Progenitor cell of endocrine pancreas (in vitro differentiated cells): ENCODE results near the gene CORO2B. TPM values are rescaled to one million over a fixed set of nuclear protein-coding genes. Genes with fewer than 3 reads are reported as not detected.
"Not testable (repeated sequence)": the region's sequence is repeated elsewhere in the genome, so short reads cannot be mapped to it uniquely, and the experiment has no call there.

Experiments used
- DNase-seq: peaks from one replicate; pipeline ENCODE4 v3.0.0; 2021; ENCODE audit warnings: low spot score; ENCODE audit not compliant: unreplicated experiment
- H3K27ac Mint-ChIP-seq: 2 replicates; pipeline ENCODE4 v1.8.0; 2021; ENCODE audit warnings: mild to moderate bottlenecking, moderate library complexity, mixed read lengths
- H3K27me3 Mint-ChIP-seq: 2 replicates; pipeline ENCODE4 v1.8.0; 2021; ENCODE audit warnings: mixed read lengths
- H3K36me3 Mint-ChIP-seq: 2 replicates; pipeline ENCODE4 v1.8.0; 2022; ENCODE audit warnings: mixed read lengths; ENCODE audit not compliant: insufficient read depth
- H3K4me1 Mint-ChIP-seq: 2 replicates; pipeline ENCODE4 v1.8.0; 2021; ENCODE audit warnings: low read depth, mixed read lengths
- H3K4me3 Mint-ChIP-seq: 2 replicates; pipeline ENCODE4 v1.8.0; 2021; ENCODE audit warnings: low read depth, mild to moderate bottlenecking, moderate library complexity, mixed read lengths
- H3K9me3 Mint-ChIP-seq: 2 replicates; pipeline ENCODE4 v1.8.0; 2021; ENCODE audit warnings: low read depth, mixed read lengths
- total RNA-seq: library from RNA; stranded (reverse); gene quantifications from 2 replicates; pipeline ENCODE4 v1.2.1, GENCODE V29; 2021
- TF ChIP-seq, protein P1 (sequence below): fragments of 200-600 bp; sonication (generic); IDR thresholded peaks from one replicate; pipeline ENCODE4 v1.5.0; 2021; ENCODE audit warnings: antibody characterized with exemption, mild to moderate bottlenecking; ENCODE audit not compliant: unreplicated experiment

CORO2B gene
- total RNA-seq, 1 donor from 2014 or later = 1.5 TPM

DNA sequence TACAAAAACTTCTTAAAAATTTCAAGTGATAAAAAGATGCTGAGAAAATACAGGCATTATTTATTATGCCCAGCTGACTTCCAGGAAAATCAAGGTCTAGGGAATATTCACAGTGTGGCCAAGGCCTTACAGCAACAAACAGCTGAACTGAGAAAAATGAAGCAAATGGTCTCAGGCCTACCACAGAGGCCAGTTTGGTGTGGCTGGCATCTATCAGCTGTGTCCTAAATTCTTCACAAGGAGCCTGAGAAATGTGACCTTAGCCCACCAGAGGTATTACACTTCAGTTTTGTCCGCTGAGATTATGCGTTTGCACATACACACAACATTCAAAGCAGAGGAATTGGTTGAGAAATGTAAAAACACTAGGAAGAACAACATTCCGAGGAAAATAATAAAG is 164.5 kb downstream of the CORO2B start:
- TF ChIP-seq, protein P1, sequence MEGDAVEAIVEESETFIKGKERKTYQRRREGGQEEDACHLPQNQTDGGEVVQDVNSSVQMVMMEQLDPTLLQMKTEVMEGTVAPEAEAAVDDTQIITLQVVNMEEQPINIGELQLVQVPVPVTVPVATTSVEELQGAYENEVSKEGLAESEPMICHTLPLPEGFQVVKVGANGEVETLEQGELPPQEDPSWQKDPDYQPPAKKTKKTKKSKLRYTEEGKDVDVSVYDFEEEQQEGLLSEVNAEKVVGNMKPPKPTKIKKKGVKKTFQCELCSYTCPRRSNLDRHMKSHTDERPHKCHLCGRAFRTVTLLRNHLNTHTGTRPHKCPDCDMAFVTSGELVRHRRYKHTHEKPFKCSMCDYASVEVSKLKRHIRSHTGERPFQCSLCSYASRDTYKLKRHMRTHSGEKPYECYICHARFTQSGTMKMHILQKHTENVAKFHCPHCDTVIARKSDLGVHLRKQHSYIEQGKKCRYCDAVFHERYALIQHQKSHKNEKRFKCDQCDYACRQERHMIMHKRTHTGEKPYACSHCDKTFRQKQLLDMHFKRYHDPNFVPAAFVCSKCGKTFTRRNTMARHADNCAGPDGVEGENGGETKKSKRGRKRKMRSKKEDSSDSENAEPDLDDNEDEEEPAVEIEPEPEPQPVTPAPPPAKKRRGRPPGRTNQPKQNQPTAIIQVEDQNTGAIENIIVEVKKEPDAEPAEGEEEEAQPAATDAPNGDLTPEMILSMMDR = no peak
- peaks cover 6% of the 10 kb centered on the region for H3K27me3 Mint-ChIP-seq
- no peak overlapping the region for H3K4me3 Mint-ChIP-seq
- no peaks in the 10 kb centered on the region for H3K9me3 Mint-ChIP-seq
- no peaks in the 10 kb centered on the region for H3K4me1 Mint-ChIP-seq
- DNase-seq = no peak
- no peak overlapping the region for H3K27ac Mint-ChIP-seq
- no peaks in the 10 kb centered on the region for H3K36me3 Mint-ChIP-seq

DNA sequence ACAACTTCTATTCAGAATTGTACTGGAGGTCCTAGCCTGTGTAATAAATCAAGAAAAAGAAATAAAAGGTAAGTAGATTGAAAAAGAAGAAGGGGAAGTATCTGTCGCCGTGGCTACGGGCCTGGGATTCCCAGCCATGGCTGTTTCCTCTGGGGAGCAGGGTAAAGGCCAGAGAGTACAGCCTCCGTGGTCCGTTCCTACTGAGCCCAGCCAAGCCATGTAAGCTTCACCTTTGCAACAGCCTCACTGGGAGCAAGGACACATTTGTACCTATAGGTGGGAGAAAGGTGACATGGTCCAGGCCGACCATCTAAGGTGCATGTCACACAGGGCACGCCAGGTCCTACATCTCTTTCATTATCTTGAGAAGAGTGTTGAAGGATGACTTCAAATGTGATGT is 170.6 kb downstream of the CORO2B start:
- no peak for DNase-seq
- peaks cover 8% of the 10 kb centered on the region for H3K9me3 Mint-ChIP-seq
- no peak overlapping the region for H3K4me3 Mint-ChIP-seq
- no peak overlapping the region for H3K27ac Mint-ChIP-seq
- H3K36me3 Mint-ChIP-seq = no peaks in the 10 kb centered on the region
- TF ChIP-seq, protein P1 = no peak
- no peaks in the 10 kb centered on the region for H3K27me3 Mint-ChIP-seq
- no peaks in the 10 kb centered on the region for H3K4me1 Mint-ChIP-seq

- Mint-ChIP-seq H3K36me3 (no peaks in the 10 kb centered on the region), H3K4me3 (no peak overlapping the region), H3K27me3 (no peaks in the 10 kb centered on the region), H3K4me1 (no peaks in the 10 kb centered on the region), H3K27ac (no peak overlapping the region), H3K9me3 (peaks cover 8% of the 10 kb centered on the region)
- TF ChIP-seq, protein P1 = no peak
- no peak for DNase-seq
Observed at GRCh38 chr15:68749793-68750192, 171.0 kb downstream of the CORO2B start.

DNA sequence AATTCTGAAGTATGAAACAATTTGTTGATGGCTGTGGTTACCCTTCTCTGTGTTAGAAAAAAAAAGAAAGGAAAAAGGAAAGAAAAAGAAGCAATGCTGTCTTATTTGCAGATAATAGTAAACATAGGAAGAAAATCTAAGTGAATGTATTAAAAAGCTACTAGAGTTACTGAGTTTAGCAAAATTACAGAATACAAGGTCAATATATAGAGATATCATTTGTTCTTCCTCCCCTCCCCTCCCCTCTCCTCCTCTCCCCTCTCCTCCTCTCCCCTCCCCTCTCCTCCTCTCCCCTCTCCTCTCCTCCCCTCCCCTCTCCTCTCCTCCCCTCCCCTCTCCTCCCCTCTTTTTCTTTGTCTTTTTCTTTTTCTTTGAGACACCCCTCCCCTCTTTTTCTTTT is 172.8 kb downstream of the CORO2B start:
- no peak overlapping the region for H3K27ac Mint-ChIP-seq
- TF ChIP-seq, protein P1 = no peak
- no peak overlapping the region for H3K4me3 Mint-ChIP-seq
- no peaks in the 10 kb centered on the region for H3K36me3 Mint-ChIP-seq
- H3K27me3 Mint-ChIP-seq = no peaks in the 10 kb centered on the region
- no peak for DNase-seq
- no peaks in the 10 kb centered on the region for H3K4me1 Mint-ChIP-seq
- peaks cover 8% of the 10 kb centered on the region for H3K9me3 Mint-ChIP-seq

DNA sequence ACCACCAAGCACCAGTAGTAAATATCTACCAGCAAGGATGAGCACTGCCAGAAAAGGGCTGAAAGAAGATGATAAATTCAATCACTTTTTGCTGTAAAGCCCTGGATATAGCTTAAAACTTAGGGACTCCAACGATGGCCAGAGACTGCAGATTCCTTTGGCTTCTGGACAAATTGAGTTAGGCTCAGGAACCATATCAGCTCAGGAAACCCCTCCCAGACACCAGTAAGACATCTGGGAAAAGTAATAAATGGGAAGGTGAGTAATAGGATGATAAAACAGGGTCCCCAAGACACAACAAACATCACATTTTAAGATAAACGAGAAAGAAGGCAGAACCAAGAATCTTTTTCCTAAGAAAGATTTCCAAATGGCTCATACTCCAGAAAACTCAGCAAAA is 176.9 kb downstream of the CORO2B start:
- no peak overlapping the region for H3K27ac Mint-ChIP-seq
- DNase-seq = no peak
- H3K36me3 Mint-ChIP-seq = no peaks in the 10 kb centered on the region
- H3K4me1 Mint-ChIP-seq = no peaks in the 10 kb centered on the region
- H3K9me3 Mint-ChIP-seq = no peaks in the 10 kb centered on the region
- no peak overlapping the region for H3K4me3 Mint-ChIP-seq
- no peaks in the 10 kb centered on the region for H3K27me3 Mint-ChIP-seq
- TF ChIP-seq, protein P1 = no peak

GRCh38 chr15:68759982-68760579 is 181.3 kb downstream of the CORO2B start:
- H3K4me3 Mint-ChIP-seq, H3K27ac Mint-ChIP-seq, H3K4me1 Mint-ChIP-seq, H3K36me3 Mint-ChIP-seq, H3K9me3 Mint-ChIP-seq, H3K27me3 Mint-ChIP-seq, DNase-seq: not testable (repeated sequence)
